Peyer's patch (tissue), 4 donors: ENCODE results near the gene KLLN.
"Not testable (repeated sequence)": the region's sequence is repeated elsewhere in the genome, so short reads cannot be mapped to it uniquely, and the experiment has no call there.

Experiments
- CTCF ChIP-seq, 6 experiments: fragments of 450-650 bp in 4 of 6; fragments of 200-600 bp in 2 of 6; sonication (generic) in 1 of 6; IDR thresholded peaks; one replicate each; pipeline ENCODE4 v1.5.1; 2017 to 2019; ENCODE audit warnings: antibody characterized with exemption in 6 of 6, mild to moderate bottlenecking in 3 of 6, moderate library complexity in 1 of 6
- POLR2A ChIP-seq, 2 donors: fragments of 450-650 bp; IDR thresholded peaks; one replicate each; pipeline ENCODE4 v1.5.1; 2017; ENCODE audit warnings: antibody characterized with exemption in 2 of 2, mild to moderate bottlenecking in 2 of 2, moderate library complexity in 2 of 2

GRCh38 chr10:87829051-87829450, 34.3 kb downstream of the KLLN start:
- TF ChIP-seq CTCF, POLR2A (IDR thresholded peaks at IDR 0.05): not testable (repeated sequence)
